ENCODE data around the gene EXOC4. TPM values are rescaled to one million over a fixed set of nuclear protein-coding genes. Genes with fewer than 3 reads are reported as not detected.

The EXOC4 gene
- total and polyA plus RNA-seq, 2 donors (not counting 3 experiments of a cell fraction or from before 2014, with no cell fraction given) = 20.3 to 73.1 TPM

DNA sequence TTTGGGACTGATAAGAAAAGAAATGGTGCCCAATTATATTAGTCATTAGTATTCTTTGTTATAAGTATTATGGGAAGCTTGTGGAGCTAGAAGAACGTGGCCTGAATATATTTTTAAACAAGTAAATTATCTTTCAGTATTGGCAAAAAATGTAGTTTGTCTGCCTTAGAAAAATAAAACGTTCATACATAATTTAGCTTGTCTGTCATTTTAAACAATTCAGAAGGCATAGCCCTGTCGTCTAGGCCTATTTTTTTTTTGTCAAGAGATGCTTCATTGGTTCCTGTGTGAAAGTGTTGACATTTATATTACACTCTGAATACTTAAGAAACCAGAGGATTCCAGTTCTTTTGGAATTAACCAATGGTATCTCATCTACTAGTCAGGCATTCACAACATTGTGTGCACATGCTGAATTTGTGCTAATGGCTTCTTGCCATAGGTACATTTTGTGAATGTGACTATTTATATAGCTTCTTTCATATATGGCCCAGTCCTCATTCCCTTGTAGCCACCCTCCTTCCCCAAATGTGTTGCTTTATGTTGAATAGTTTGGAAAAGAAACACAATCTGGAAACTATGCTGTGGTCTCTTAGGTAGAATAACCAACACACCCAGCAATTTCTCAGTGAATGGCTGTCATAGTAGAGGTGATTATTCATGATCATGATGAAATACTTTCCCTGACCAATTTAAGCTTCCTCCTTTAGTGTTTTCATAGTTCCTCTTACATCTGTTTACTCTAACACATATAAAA lies 435.8 kb downstream of the EXOC4 start:
- H3K9ac ChIP-seq (replicated peaks; ENCODE audit: extremely low read depth, insufficient read depth, low read length) = no peak overlapping the region
- no peaks in the 10 kb centered on the region for H3K9me3 ChIP-seq (replicated peaks; ENCODE audit: control insufficient read depth, insufficient read depth, low read length)
- no peak overlapping the region for H3K27ac ChIP-seq (ENCODE audit: insufficient read depth, low read depth, low read length)
- DNase-seq (ENCODE audit: low read depth, low spot score) (no peak), FAIRE-seq (no peak)
- H3K4me1 ChIP-seq (ENCODE audit: control insufficient read depth, extremely low read depth, insufficient read depth, low read length) = no peaks in the 10 kb centered on the region
- dilution Hi-C loops (cut with MboI; ENCODE audit: extremely low pct_ligation_motif_present, low sequenced_read_pairs) (no loop called here), intact Hi-C loops (cut with micrococcal nuclease) (no loop called here)
- no peak for TF ChIP-seq FOS (IDR thresholded peaks at IDR 0.05; ENCODE audit: borderline replicate concordance, insufficient read depth, low read length)
- H3K79me2 ChIP-seq (ENCODE audit: control insufficient read depth, insufficient read depth, low read length) = no peaks in the 10 kb centered on the region
- H3K4me3 ChIP-seq (replicated peaks in 1 of 3; ENCODE audit: insufficient read depth in 1 of 3, low read depth in 1 of 3, low read length in 3 of 3) = no peak overlapping the region
- BruUV-seq (replicated peaks) = no TSS peak
- H3K36me3 ChIP-seq (ENCODE audit: control insufficient read depth in 2 of 2, extremely low read depth in 1 of 2, insufficient read depth in 2 of 2, low read length in 2 of 2) = no peaks in the 10 kb centered on the region
- no peak overlapping the region for H3K4me2 ChIP-seq (ENCODE audit: insufficient read depth, low read length)
- H2AFZ ChIP-seq (ENCODE audit: low read depth, low read length) = no peak overlapping the region
- H3K27me3 ChIP-seq (ENCODE audit: control insufficient read depth in 2 of 2, insufficient read depth in 2 of 2, low read length in 2 of 2) = no peaks in the 10 kb centered on the region
- CTCF ChIA-PET = interaction anchor here (1.3 to 1.4 kb wide), 2 partner anchors 138 to 166 kb away, joined by 3 read pairs; no protein-coding TSS in a partner anchor
- H4K20me1 ChIP-seq (replicated peaks; ENCODE audit: control insufficient read depth, extremely low read depth, insufficient read depth, low read length) = no peaks in the 10 kb centered on the region
- POLR2A ChIA-PET = no interaction called here
- H3K9me1 ChIP-seq (replicated peaks; ENCODE audit: control insufficient read depth, extremely low read depth, insufficient read depth, low read length) = no peaks in the 10 kb centered on the region

- no TSS peak for BruUV-seq (replicated peaks)
- ChIA-PET POLR2A (no interaction called here), CTCF (interaction anchor here (1.0 kb wide), 1 partner anchor 10 kb away, joined by 3 read pairs; no protein-coding TSS in a partner anchor)
- no peaks in the 10 kb centered on the region for H3K9me3 ChIP-seq (replicated peaks; ENCODE audit: control insufficient read depth, insufficient read depth, low read length)
- no peak overlapping the region for H3K4me3 ChIP-seq (replicated peaks in 1 of 3; ENCODE audit: insufficient read depth in 1 of 3, low read depth in 1 of 3, low read length in 3 of 3)
- dilution Hi-C loops (cut with MboI; ENCODE audit: extremely low pct_ligation_motif_present, low sequenced_read_pairs) = no loop called here
- H2AFZ ChIP-seq (ENCODE audit: low read depth, low read length) = no peak overlapping the region
- no peak overlapping the region for H3K9ac ChIP-seq (replicated peaks; ENCODE audit: extremely low read depth, insufficient read depth, low read length)
- H3K9me1 ChIP-seq (replicated peaks; ENCODE audit: control insufficient read depth, extremely low read depth, insufficient read depth, low read length) = no peaks in the 10 kb centered on the region
- no peak overlapping the region for H3K27ac ChIP-seq (ENCODE audit: insufficient read depth, low read depth, low read length)
- TF ChIP-seq EZH2 (IDR thresholded peaks at IDR 0.05; ENCODE audit: borderline replicate concordance, low read depth, low read length, severe bottlenecking) (no peak), POLR2AphosphoS5 (IDR thresholded peaks at IDR 0.05; ENCODE audit: insufficient read depth, low read depth, low read length) (no peak), MAX (IDR thresholded peaks at IDR 0.05; ENCODE audit: insufficient read depth, insufficient read length) (no peak), CTCF (IDR thresholded peaks at IDR 0.05; ENCODE audit: extremely low read depth in 1 of 2, insufficient read depth in 1 of 2, low read depth in 1 of 2, low read length in 2 of 2) (no peak), JUN (IDR thresholded peaks at IDR 0.05; ENCODE audit: borderline replicate concordance, insufficient read depth, insufficient read length, low read depth) (no peak), POLR2A (IDR thresholded peaks at IDR 0.05; ENCODE audit: low read depth, low read length) (no peak), GATA2 (IDR thresholded peaks at IDR 0.05; ENCODE audit: insufficient read depth, insufficient read length, low read depth, low read length) (no peak), MYC (IDR thresholded peaks at IDR 0.05; ENCODE audit: low read depth, low read length) (no peak), FOS (IDR thresholded peaks at IDR 0.05; ENCODE audit: borderline replicate concordance, insufficient read depth, low read length) (no peak)
- no peak for FAIRE-seq
- no peaks in the 10 kb centered on the region for H3K27me3 ChIP-seq (ENCODE audit: control insufficient read depth in 2 of 2, insufficient read depth in 2 of 2, low read length in 2 of 2)
- H4K20me1 ChIP-seq (replicated peaks; ENCODE audit: control insufficient read depth, extremely low read depth, insufficient read depth, low read length) = no peaks in the 10 kb centered on the region
- H3K36me3 ChIP-seq (ENCODE audit: control insufficient read depth in 2 of 2, extremely low read depth in 1 of 2, insufficient read depth in 2 of 2, low read length in 2 of 2) = no peaks in the 10 kb centered on the region
- no peaks in the 10 kb centered on the region for H3K79me2 ChIP-seq (ENCODE audit: control insufficient read depth, insufficient read depth, low read length)
- intact Hi-C loops (cut with micrococcal nuclease) = no loop called here
- DNase-seq (ENCODE audit: low read depth, low spot score) = no peak
- H3K4me2 ChIP-seq (ENCODE audit: insufficient read depth, low read length) = no peak overlapping the region
- H3K4me1 ChIP-seq (ENCODE audit: control insufficient read depth, extremely low read depth, insufficient read depth, low read length) = no peaks in the 10 kb centered on the region
These were observed 437.9 kb downstream of the EXOC4 start for GRCh38 chr7:133690740-133691139.
